SK-N-SH (cell line): Measurements from ENCODE around the gene KRT9. TPM values are rescaled to one million over a fixed set of nuclear protein-coding genes. Genes with fewer than 3 reads are reported as not detected.
"Not testable (repeated sequence)": the region's sequence is repeated elsewhere in the genome, so short reads cannot be mapped to it uniquely, and the experiment has no call there.

Experiments used
- CTCF ChIA-PET: fragments of 300-600, 350-600 bp; formaldehyde crosslinking; extraction: SDS; loops from one replicate; lab custom pipeline; 2021; lab: Yijun Ruan, JAX
- POLR2A ChIA-PET: fragments of 350-600 bp; sonication (Branson Sonifier 250); formaldehyde crosslinking; extraction: SDS; loops from one replicate; lab custom pipeline; 2020; ENCODE audit warnings: antibody characterized with exemption, inconsistent platforms; lab: Yijun Ruan, JAX
- DNase-seq: peaks from one replicate; pipeline ENCODE4 v3.0.0; 2012
- H2AFZ ChIP-seq: fragments of 200-600 bp; sonication (generic); 2 replicates; pipeline ENCODE4 v1.8.1; 2016; ENCODE audit warnings: antibody characterized with exemption, mild to moderate bottlenecking, low read depth
- H3F3A ChIP-seq: fragments of 200-600 bp; sonication (generic); replicated peaks from 2 replicates; pipeline ENCODE3; 2016; ENCODE audit warnings: antibody characterized with exemption, mild to moderate bottlenecking; ENCODE audit not compliant: insufficient read depth
- H3K27ac ChIP-seq, 2 experiments: fragments of 200-500 bp in 1 of 2; fragments of 200-600 bp in 1 of 2; sonication (Bioruptor generic) in 1 of 2; sonication (generic), shearing (Covaris generic) in 1 of 2; 2 replicates each; pipeline versions ENCODE4 v1.5.1 to v1.6.1; 2014 to 2016; ENCODE audit warnings: low read depth in 2 of 2, inconsistent platforms in 1 of 2, low read length in 1 of 2, mild to moderate bottlenecking in 1 of 2, mixed read lengths in 1 of 2
- H3K27me3 ChIP-seq: fragments of 200-600 bp; sonication (generic), shearing (Covaris generic); 2 replicates; pipeline ENCODE4 v1.6.1; 2016; ENCODE audit warnings: mixed run types; ENCODE audit not compliant: insufficient read depth
- H3K36me3 ChIP-seq, 2 experiments: fragments of 200-500 bp in 1 of 2; fragments of 200-600 bp in 1 of 2; sonication (Bioruptor generic) in 1 of 2; sonication (generic) in 1 of 2; replicated peaks in 1 of 2; 2 replicates each; pipeline versions ENCODE3 to v1.5.1; 2014 to 2016; ENCODE audit warnings: low read length in 1 of 2, mild to moderate bottlenecking in 1 of 2; ENCODE audit not compliant: insufficient read depth in 2 of 2, control insufficient read depth in 1 of 2
- H3K4me1 ChIP-seq, 2 experiments: fragments of 200-500 bp in 1 of 2; fragments of 200-600 bp in 1 of 2; sonication (Bioruptor generic) in 1 of 2; sonication (generic), shearing (Covaris generic) in 1 of 2; 2 replicates each; pipeline versions ENCODE4 v1.5.1 to v1.6.1; 2014 to 2016; ENCODE audit warnings: low read depth in 1 of 2, low read length in 1 of 2, mixed run types in 1 of 2; ENCODE audit not compliant: insufficient read depth in 2 of 2, control insufficient read depth in 1 of 2
- H3K4me2 ChIP-seq: fragments of 200-600 bp; sonication (generic), shearing (Covaris generic); 2 replicates; pipeline ENCODE4 v1.6.1; 2017; ENCODE audit warnings: mixed run types
- H3K4me3 ChIP-seq, 2 experiments: fragments of 200-500 bp in 1 of 2; fragments of 200-600 bp in 1 of 2; sonication (Bioruptor generic) in 1 of 2; sonication (generic), shearing (Covaris generic) in 1 of 2; 2 replicates each; pipeline versions ENCODE4 v1.5.1 to v1.8.1; 2014 to 2016; ENCODE audit warnings: low read depth in 2 of 2, inconsistent platforms in 1 of 2, low read length in 1 of 2, mild to moderate bottlenecking in 1 of 2, mixed read lengths in 1 of 2, moderate library complexity in 1 of 2
- H3K79me2 ChIP-seq: fragments of 200-600 bp; sonication (generic); 2 replicates; pipeline ENCODE4 v1.8.1; 2017; ENCODE audit warnings: mild to moderate bottlenecking; ENCODE audit not compliant: insufficient read depth
- H3K9ac ChIP-seq: fragments of 200-600 bp; sonication (generic); 2 replicates; pipeline ENCODE4 v1.6.1; 2017; ENCODE audit warnings: mixed run types
- H3K9me2 ChIP-seq: fragments of 200-600 bp; sonication (generic); 2 replicates; pipeline ENCODE4 v1.6.1; 2017; ENCODE audit warnings: mixed run types
- H3K9me3 ChIP-seq: fragments of 200-600 bp; sonication (generic); 2 replicates; pipeline ENCODE4 v1.6.1; 2017; ENCODE audit warnings: mixed run types, mild to moderate bottlenecking, moderate library complexity
- H4K20me1 ChIP-seq: fragments of 200-600 bp; sonication (generic); 2 replicates; pipeline ENCODE4 v1.6.1; 2017; ENCODE audit warnings: mild to moderate bottlenecking, mixed run types; ENCODE audit not compliant: insufficient read depth
- CHD2 ChIP-seq: fragments of 150-350 bp; IDR thresholded peaks from 2 replicates; pipeline ENCODE4 v1.6.1; 2018; ENCODE audit warnings: low read length; ENCODE audit not compliant: partially characterized antibody
- CTCF ChIP-seq: fragments of 200-600 bp; sonication (generic); IDR thresholded peaks from 2 replicates; pipeline ENCODE4 v1.6.1; 2017; ENCODE audit warnings: antibody characterized with exemption, mild to moderate bottlenecking, moderate library complexity
- FOXM1 ChIP-seq: IDR thresholded peaks from 2 replicates; pipeline ENCODE4 v1.4.0; 2012; ENCODE audit warnings: low read depth, mild to moderate bottlenecking
- GABPA ChIP-seq: IDR thresholded peaks from 2 replicates; pipeline ENCODE4 v1.4.0; 2012; ENCODE audit warnings: low read depth, mild to moderate bottlenecking
- GATA2 ChIP-seq: sonication (generic); formaldehyde crosslinking; IDR thresholded peaks from 2 replicates; pipeline ENCODE4 v1.5.0; 2020; ENCODE audit warnings: mild to moderate bottlenecking, missing genetic modification reagents
- MAX ChIP-seq: IDR thresholded peaks from 2 replicates; pipeline ENCODE4 v1.4.0; 2012; ENCODE audit warnings: low read depth
- NFIC ChIP-seq: IDR thresholded peaks from 2 replicates; pipeline ENCODE4 v1.4.0; 2012; ENCODE audit warnings: borderline replicate concordance
- NRF1 ChIP-seq: IDR thresholded peaks from 2 replicates; pipeline ENCODE4 v1.6.1; 2012; ENCODE audit warnings: low read depth, mild to moderate bottlenecking, low read length
- RAD21 ChIP-seq: IDR thresholded peaks from 2 replicates; pipeline ENCODE4 v1.6.1; 2012; ENCODE audit warnings: mild to moderate bottlenecking, low read length
- RCOR1 ChIP-seq: fragments of 150-350 bp; IDR thresholded peaks from 2 replicates; pipeline ENCODE4 v1.6.1; 2017; ENCODE audit warnings: antibody characterized with exemption, low read length
- REST ChIP-seq: IDR thresholded peaks from 2 replicates; pipeline ENCODE4 v1.6.1; 2012; ENCODE audit warnings: mild to moderate bottlenecking, low read depth, low read length, moderate library complexity
- RFX5 ChIP-seq: IDR thresholded peaks from 2 replicates; pipeline ENCODE4 v1.6.1; 2012; ENCODE audit warnings: mild to moderate bottlenecking, improper control_type of control experiment, low read length
- RXRA ChIP-seq: IDR thresholded peaks from 2 replicates; pipeline ENCODE4 v1.4.0; 2012; ENCODE audit warnings: low read depth, mild to moderate bottlenecking, borderline replicate concordance
- SMC3 ChIP-seq: IDR thresholded peaks from 2 replicates; pipeline ENCODE4 v1.6.1; 2012; ENCODE audit warnings: low read depth, low read length, improper control_type of control experiment
- TEAD4 ChIP-seq: IDR thresholded peaks from 2 replicates; pipeline ENCODE4 v1.4.0; 2012; ENCODE audit warnings: mild to moderate bottlenecking, borderline replicate concordance; ENCODE audit not compliant: insufficient read depth
- USF1 ChIP-seq: IDR thresholded peaks from 2 replicates; pipeline ENCODE4 v1.4.0; 2012; ENCODE audit warnings: low read depth, borderline replicate concordance
- YY1 ChIP-seq: IDR thresholded peaks from 2 replicates; pipeline ENCODE4 v1.4.0; 2012; ENCODE audit warnings: low read depth, mild to moderate bottlenecking
- ZBTB33 ChIP-seq: IDR thresholded peaks from 2 replicates; pipeline ENCODE4 v1.4.0; 2012; ENCODE audit warnings: low read depth, borderline replicate concordance
- WGBS: methylation state at CpG from one replicate; pipeline ENCODE4 v1.1.6; 2017; ENCODE audit warnings: low lambda C conversion rate; 5-methylcytosine and 5-hydroxymethylcytosine counted together
- polyA plus RNA-seq, 3 experiments: library from polyadenylated mRNA; depleted of rRNA; stranded (reverse); fragments of >200 nt; gene quantifications; 2 replicates each; pipeline ENCODE4 v1.2.3, GENCODE V29; 2012

Gene KRT9
- not detected in 2 replicates for polyA plus RNA-seq (2012; rRNA removed)
- polyA plus RNA-seq (2012; cell fraction: cytosol; rRNA removed): not detected in 2 replicates
- not detected in 2 replicates for polyA plus RNA-seq (2012; cell fraction: nucleus; rRNA removed)

- H3K79me2 ChIP-seq: no peaks in the 10 kb centered on the region
- no peaks in the 10 kb centered on the region for H3K36me3 ChIP-seq
- DNase-seq: no peak
- TF ChIP-seq NFIC (no peak), TEAD4 (no peak), NRF1 (no peak), MAX (no peak), RFX5 (no peak), RCOR1 (no peak), ZBTB33 (no peak), RAD21 (no peak), CHD2 (no peak), YY1 (no peak), CTCF (no peak), USF1 (no peak), FOXM1 (no peak), SMC3 (no peak), REST (no peak), GATA2 (no peak), GABPA (no peak), RXRA (no peak)
- no peaks in the 10 kb centered on the region for H3K9me2 ChIP-seq
- no peak within 1 kb of the TSS for H3K4me3 ChIP-seq
- no peak within 1 kb of the TSS for H3K4me2 ChIP-seq
- no peaks in the 10 kb centered on the region for H4K20me1 ChIP-seq
- no peaks in the 10 kb centered on the region for H3K4me1 ChIP-seq
- no peaks in the 10 kb centered on the region for H3K9me3 ChIP-seq
- peaks cover 47% of the 10 kb centered on the region; the same call in 1 of the 2 replicates for H3K27me3 ChIP-seq
- ChIA-PET CTCF (interaction anchor here (0.6 to 9.0 kb wide), 7 partner anchors 8 to 249 kb away, joined by 3 to 62 read pairs (median 10); no protein-coding TSS in a partner anchor), POLR2A (no interaction called here)
- WGBS: 37% methylated on average over 14 of the region's 24 CpGs
- H3K9ac ChIP-seq: no peak within 1 kb of the TSS
- H3K27ac ChIP-seq: no peak within 1 kb of the TSS
- H3F3A ChIP-seq: no peaks in the 10 kb centered on the region
- H2AFZ ChIP-seq: no peak within 1 kb of the TSS
These were observed at the start of gene KRT9 for GRCh38 chr17:41571561-41572434. Gene KRT9, minus strand, starts transcription at chr17:41572059. Its CDS starts 67 bp downstream, at chr17:41571992.

- not testable (repeated sequence) for H3K9me2 ChIP-seq, DNase-seq, H3K27ac ChIP-seq, H4K20me1 ChIP-seq, H3F3A ChIP-seq, H2AFZ ChIP-seq, H3K9ac ChIP-seq, H3K36me3 ChIP-seq, H3K79me2 ChIP-seq, H3K4me3 ChIP-seq, H3K27me3 ChIP-seq, H3K9me3 ChIP-seq, H3K4me2 ChIP-seq
- peaks cover 0 to 19% of the 10 kb centered on the region in 2 experiments; a peak in 1 of 4 replicates for H3K4me1 ChIP-seq
- ChIA-PET CTCF (interaction anchor here (1.1 to 2.6 kb wide), 4 partner anchors 14 to 72 kb away, joined by 4 to 11 read pairs (median 5); no protein-coding TSS in a partner anchor), POLR2A (interaction anchor here (0.9 kb wide), 1 partner anchor 26 kb away, joined by 3 read pairs; no protein-coding TSS in a partner anchor)
- WGBS: 82% methylated on average over 11 of the region's 11 CpGs
These were observed 49.6 kb upstream of the KRT9 start for GRCh38 chr17:41621435-41621817.
